PFSK-1 (cell line): ENCODE measurements around the gene KDM4F.

Experiments used
- FOXP2 ChIP-seq: optimal IDR thresholded peaks from 2 replicates; pipeline ENCODE3; 2011; ENCODE audit warnings: borderline replicate concordance, control low read depth, inconsistent platforms; ENCODE audit not compliant: insufficient read depth; ENCODE audit errors: extremely low read length, extremely low read depth
- POLR2AphosphoS5 ChIP-seq: IDR thresholded peaks from 2 replicates; pipeline ENCODE4 v1.6.1; 2012; ENCODE audit warnings: low read depth, mild to moderate bottlenecking, control low read depth, low read length, moderate library complexity
- REST ChIP-seq, 2 experiments: IDR thresholded peaks; 2 replicates each; pipeline versions ENCODE4 v1.6.1 to v1.8.0; 2011 to 2012; ENCODE audit warnings: low read depth in 2 of 2, low read length in 2 of 2, control low read depth in 1 of 2, inconsistent platforms in 1 of 2, mild to moderate bottlenecking in 1 of 2, moderate library complexity in 1 of 2; ENCODE audit not compliant: insufficient read depth in 1 of 2
- SIN3A ChIP-seq: IDR thresholded peaks from 2 replicates; pipeline ENCODE4 v1.6.1; 2012; ENCODE audit warnings: mild to moderate bottlenecking, low read length, moderate library complexity, borderline replicate concordance; ENCODE audit not compliant: insufficient read depth
- TAF1 ChIP-seq: IDR thresholded peaks from 2 replicates; pipeline ENCODE4 v1.6.1; 2012; ENCODE audit warnings: low read length, control low read depth, borderline replicate concordance; ENCODE audit not compliant: insufficient read depth

The KDM4F gene

GRCh38 chr11:95042239-95042638 lies 7.0 kb upstream of the KDM4F start:
- TF ChIP-seq POLR2AphosphoS5: no peak
- no peak for TF ChIP-seq FOXP2
- TF ChIP-seq REST (IDR thresholded peaks at IDR 0.05; ENCODE audit: insufficient read depth in 1 of 2, low read depth in 2 of 2, low read length in 2 of 2): no peak
- no peak for TF ChIP-seq TAF1
- TF ChIP-seq SIN3A: no peak

GRCh38 chr11:95042906-95043305 lies 6.3 kb upstream of the KDM4F start:
- no peak for TF ChIP-seq POLR2AphosphoS5

GRCh38 chr11:95044010-95044409 lies 5.2 kb upstream of the KDM4F start:
- TF ChIP-seq SIN3A: no peak
- TF ChIP-seq REST (IDR thresholded peaks at IDR 0.05; ENCODE audit: insufficient read depth in 1 of 2, low read depth in 2 of 2, low read length in 2 of 2): no peak
- TF ChIP-seq TAF1: no peak
- TF ChIP-seq FOXP2: no peak
- TF ChIP-seq POLR2AphosphoS5: no peak

- TF ChIP-seq SIN3A: no peak
- TF ChIP-seq TAF1: no peak
Measured at GRCh38 chr11:95045812-95046211, 3.4 kb upstream of the KDM4F start.

- no peak for TF ChIP-seq TAF1
- no peak for TF ChIP-seq POLR2AphosphoS5
- TF ChIP-seq FOXP2: no peak
- TF ChIP-seq REST (IDR thresholded peaks at IDR 0.05; ENCODE audit: insufficient read depth in 1 of 2, low read depth in 2 of 2, low read length in 2 of 2): no peak
- TF ChIP-seq SIN3A: no peak
Measured at GRCh38 chr11:95050595-95051202, 1.5 kb downstream of the KDM4F start.

GRCh38 chr11:95054356-95054755 lies 5.1 kb downstream of the KDM4F start:
- TF ChIP-seq SIN3A: no peak
- TF ChIP-seq TAF1: no peak
